GM19035 (cell line): Measurements from ENCODE around the gene SIGMAR1.

ENCODE experiments used
- ATAC-seq: cut with Tn5 transposase; IDR thresholded peaks from one replicate; pipeline ENCODE4 v1.9.1; 2021; ENCODE audit not compliant: unreplicated experiment

The SIGMAR1 gene

DNA sequence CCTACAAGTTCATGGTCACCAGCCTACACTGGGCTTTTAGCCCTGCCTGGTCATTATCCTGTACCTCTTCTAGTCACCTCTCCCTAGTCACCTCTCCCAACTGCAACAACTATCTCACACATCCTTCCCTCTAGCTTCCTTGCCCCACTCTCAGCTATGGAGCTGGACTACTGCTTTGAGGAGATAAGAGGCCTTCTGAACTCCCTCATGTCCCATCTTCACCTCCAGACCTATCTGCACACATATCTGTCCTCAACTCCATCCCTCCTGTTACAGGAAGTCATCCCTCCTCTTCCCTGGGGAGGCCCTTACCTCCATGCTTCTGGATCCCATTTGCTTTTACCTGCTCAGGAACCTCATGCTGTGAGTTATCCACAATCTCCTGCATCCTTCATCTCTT is 31.4 kb downstream of the SIGMAR1 start:
- ATAC-seq: no peak

DNA sequence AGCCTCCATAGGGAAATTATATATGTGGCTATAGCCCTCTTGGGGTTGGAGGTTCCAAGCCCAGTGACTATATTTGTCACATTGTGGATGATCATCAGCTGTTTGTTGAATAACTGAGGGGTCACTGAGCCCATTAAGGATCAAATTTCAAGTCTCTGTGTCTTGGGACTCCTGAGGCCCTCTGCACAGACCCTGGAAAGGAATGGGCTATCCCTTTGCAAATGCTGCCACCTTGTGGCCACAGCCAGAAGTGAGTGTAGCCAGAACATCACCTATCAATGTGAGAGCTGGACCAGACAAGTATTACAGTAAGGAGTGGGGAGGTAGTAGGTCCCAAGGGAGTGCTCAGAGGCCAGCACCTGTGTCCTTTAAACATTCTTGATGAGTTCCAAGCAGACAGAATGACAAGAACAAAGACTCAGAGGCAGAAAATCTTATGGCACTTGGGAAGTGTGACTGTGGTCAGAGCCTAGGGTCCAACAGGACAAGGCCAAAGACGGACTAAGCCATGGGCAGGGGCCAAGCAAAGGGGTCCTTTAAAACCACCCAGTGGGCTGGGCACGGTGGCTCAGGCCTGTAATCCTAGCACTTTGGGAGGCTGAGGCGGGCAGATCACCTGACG is 33.9 kb downstream of the SIGMAR1 start:
- ATAC-seq: peak; percentile 70

DNA sequence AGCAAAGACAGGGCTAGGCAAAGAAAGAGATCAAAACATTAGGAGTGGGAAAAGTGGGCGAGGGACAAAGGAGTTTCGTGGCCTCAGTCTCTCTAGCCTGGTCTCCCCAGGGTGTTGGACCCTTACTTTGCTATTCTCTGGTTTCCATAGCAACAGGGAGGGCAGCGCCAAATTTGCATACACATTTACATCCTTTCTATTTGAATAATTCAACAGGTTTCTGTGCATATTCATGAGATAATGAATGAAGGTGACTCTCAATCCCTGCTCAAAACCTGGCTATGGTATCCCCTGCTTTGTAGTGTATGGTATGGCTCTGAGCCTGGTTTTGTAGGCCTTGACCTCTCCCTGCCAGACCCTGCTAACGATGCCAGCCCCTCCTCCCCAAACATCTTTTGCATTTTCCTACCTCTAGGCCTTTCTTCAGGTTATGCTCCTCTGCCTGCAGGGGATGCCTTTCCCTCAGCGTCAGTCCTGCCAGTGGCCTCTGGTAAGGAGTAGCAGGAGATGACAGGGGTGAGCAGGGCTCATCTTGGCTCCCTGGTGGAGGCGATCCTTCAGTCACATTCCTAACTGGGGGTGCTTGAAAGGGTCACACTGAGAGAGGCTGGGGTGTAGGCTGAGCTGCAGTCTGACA is 35.5 kb downstream of the SIGMAR1 start:
- ATAC-seq: no peak

DNA sequence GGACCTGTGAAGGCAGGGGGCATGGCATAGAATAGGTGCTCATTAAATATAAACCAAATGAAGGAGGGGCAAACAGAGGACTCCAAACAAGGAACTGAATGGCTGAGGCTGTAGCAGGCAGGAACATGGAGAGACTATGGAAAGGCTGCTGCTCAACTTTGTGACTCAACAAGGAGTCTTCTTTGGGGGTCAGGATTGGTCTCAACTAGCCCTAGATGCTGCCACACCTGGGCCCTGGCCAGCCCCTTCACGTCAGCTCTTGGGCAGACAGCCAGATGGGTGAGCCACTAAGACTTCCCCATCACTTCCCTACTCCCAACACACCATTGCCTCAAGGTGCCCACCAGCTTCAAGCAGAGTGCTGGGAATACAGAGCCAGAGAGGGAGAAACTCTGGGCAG is 36.7 kb downstream of the SIGMAR1 start:
- ATAC-seq: no peak

DNA sequence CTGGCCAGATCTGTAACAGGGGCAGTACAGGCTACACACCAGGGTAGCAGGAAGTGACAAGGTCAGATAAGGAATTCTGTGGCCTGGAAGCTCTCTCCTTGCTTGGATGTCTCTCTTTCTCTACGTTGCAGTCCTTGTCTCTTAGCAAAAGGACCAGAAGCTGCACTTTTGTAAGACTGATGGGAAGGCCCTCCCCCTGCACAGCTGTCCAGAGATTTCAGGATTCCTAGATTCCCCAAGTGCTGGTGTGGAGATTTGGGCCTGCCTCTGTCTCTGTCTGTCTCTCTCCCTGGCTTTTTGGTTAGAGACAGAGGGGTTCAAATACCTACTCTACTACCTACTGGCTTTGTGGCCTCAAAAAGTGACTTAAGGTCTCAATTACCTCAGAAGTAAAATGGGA is 38.0 kb downstream of the SIGMAR1 start:
- ATAC-seq: no peak

DNA sequence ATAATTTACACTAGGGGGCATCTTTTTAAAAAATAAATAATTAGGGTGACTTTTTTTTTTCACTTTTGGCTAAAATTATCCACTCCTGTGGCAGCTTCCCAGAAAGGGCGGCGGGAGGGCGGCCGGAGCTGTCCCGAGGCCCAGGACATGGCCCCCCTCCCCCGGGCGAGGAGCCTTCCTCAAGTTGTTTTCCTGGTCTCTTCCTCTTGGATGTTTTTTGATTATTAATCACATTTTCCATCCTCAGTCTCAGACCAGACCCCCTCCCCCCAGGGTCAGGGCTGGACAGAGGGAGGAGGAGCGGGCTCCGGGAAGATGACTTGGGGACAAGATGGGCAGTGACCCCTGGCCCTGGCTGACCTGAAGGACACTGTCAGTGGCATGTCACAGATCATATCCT is 43.4 kb downstream of the SIGMAR1 start:
- ATAC-seq: no peak

DNA sequence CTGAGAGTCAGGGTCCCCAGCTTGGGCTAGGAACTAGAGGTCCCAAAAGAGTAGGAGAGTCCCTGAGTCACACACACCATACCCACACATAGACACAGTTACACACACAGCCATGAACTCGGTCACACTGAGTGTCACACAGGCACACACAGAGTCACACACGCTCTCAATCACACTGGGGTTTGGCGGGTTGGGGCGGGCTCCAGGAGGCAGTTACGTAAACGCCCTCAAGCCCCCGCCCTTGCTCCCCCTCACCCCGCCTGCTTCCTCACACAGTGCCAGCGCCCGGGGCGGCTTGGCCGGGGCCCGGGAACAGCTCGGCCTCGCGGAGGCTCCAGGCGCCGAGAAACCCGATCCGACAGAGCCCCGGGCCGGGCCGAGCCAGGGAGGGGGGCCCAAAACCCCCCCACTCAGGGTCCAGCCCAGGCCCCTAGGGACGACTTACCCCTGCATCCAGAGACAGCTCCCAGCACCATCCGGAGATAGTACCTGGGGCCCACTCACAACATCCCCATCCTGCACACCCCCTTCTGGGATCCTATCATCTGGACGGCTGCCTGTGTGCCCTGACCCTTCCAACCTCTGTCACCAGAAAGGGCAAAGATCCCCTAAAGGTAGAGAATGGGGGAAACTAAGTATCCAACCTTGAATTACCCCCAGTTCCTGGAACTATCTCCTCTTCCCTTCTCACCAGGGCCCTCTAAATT is 44.5 kb downstream of the SIGMAR1 start:
- no peak for ATAC-seq

DNA sequence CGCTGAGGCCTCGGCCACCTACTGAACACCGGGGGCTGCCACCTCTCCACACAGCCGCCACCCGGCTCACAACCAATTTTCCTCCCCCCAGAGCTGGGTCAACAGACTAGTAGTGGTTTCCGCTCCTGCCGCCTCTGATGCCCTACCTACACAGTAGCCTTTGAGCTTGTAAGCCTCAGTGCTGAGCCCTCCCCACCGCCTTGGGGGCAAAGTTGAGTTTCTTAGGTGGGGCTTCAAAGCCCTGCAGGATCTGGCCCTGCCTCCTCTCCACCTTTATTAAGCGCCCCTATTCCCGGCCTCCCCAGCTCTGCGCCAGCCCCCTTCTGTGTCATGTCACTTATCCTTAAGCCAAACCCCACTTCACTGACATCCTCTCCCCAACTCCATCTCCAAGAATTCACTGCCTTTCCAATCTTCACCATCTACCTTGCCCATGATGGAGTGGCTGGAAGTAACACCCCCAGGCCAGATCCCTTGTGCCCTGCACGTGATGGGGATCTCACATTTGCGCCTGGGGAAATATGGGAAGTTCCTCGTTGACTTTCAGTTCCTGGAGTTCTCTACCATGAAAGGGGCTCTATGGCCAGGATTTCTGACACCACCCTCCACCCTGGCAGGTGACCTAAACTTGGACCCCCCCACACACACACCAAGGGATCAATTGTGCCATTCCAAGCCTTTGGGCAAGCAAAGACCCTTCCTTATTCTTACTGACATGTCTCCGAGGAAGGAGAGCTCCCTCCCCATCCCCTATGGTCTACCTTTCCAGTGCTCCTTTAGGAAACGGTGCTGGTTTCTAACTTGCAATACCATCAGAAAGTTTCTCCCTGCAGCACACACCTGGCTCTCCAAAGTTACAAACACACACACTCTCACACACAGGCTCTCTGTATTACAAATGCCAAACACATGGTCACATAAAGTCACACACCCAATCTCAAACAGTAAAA is 45.4 kb downstream of the SIGMAR1 start:
- no peak for ATAC-seq

DNA sequence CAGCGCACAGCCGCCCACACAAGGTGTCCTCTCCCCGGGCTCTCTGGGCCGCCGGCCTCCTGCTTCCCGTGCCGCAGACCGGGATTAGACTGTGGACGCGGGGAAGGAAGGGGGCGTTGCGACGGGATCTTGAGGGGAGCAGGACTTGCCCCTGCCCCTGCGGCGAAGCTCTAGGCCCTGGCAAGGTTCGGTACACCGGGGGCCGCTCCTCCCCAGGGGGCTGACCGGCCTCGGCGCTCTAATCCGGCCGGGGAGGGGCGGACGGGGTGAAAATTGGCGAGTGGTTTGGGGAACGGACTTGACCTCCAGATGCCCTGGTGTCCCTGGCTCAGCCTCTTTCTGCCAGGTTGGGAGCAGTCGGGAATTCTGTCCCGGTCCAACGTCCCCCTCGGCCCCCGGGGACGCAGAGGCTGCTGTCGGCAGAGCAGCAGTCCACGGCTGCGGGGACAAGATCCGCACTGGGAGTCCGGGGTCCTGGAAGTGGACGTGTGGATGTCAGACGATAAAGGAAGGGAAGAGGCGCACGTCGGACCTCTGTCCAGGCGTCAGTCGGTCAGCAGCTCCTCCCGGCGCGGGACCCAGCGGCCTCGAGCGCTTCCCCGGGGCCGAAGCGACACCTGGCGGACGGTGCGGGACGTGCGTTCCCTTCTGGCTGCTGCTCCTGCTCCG is 46.2 kb downstream of the SIGMAR1 start:
- ATAC-seq: peak; percentile 65

DNA sequence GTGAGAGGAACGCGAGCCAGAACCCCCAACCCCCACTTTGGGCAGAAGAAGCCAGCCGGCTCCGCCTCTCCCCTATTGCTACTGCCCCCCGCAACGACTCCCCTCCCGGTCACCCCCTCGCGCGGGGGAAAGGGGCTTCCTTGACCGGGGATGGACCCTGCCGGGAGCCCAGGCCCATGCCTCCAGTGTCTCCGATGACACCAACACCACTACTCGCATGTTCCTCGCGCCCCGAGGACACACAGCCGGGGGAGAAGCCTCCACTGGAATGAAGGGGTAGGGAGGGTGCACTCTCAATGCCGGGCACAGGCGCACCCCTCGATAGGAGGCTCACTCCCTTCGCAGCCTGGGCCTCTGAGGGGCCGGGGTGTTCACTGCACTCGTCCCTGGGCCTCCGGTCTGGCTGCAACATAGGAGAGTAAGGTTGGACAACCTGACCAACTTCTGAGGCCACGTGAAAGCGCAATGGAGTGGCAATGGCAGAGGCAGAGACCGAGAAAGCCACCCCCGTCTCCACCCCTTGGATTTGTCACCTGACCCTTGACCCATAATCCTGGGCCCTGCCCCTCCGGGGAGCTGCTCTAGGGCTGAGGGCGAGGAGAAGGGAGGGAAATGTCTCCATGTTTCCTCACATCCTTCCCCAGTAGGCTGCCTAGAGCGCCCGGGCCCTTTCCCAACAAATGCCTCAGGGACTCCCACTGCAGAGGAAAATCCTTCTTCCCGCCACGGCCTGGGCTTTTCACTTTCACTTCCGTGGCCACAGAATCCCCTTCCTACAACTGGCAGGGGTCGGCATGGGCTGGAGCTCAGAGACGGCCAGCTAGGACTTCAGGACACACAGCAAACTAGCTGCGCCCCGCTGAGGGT is 47.0 kb downstream of the SIGMAR1 start:
- no peak for ATAC-seq

DNA sequence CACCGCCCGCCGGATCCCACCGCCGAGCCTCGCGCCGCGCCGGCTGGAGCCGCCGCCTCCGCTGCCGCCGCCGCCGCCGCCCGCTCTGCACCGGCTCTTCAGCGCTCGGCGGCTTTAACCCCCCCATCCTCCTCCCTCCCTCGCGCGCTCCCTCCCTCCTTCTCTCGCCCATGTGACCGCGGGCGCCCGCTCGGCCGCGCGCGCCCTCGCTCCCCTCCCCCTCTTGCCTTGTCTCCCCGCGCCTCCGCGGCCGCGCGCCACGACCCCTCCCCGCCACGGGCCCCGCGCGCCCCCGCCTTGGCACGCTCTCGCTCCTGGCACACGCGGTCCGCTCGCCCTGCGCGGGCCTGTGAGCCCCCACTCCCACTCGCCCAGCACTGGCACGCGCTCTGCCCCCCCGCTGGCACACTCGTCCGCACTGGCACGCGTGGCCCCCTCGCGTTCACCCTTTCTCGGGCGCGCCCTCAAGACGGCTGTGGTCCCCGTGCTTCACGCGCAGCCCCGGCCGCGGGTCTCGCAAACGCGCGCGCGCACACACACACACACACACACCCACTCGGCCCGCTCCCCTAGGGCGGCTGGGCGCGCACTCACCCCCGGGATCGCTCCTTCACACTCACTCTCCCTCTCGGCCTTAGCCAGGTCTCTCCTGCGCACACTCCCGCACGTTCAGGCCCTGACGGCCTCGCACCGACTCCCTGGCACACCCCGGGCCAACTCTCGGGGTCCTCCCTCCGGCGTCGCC is 47.8 kb downstream of the SIGMAR1 start, which contains the start of gene CNTFR:
CNTFR (minus strand) TSS at position 89 of the 745 bp plus-strand sequence. CDS start 20,743 bp downstream, outside the sequence.
- no peak for ATAC-seq

DNA sequence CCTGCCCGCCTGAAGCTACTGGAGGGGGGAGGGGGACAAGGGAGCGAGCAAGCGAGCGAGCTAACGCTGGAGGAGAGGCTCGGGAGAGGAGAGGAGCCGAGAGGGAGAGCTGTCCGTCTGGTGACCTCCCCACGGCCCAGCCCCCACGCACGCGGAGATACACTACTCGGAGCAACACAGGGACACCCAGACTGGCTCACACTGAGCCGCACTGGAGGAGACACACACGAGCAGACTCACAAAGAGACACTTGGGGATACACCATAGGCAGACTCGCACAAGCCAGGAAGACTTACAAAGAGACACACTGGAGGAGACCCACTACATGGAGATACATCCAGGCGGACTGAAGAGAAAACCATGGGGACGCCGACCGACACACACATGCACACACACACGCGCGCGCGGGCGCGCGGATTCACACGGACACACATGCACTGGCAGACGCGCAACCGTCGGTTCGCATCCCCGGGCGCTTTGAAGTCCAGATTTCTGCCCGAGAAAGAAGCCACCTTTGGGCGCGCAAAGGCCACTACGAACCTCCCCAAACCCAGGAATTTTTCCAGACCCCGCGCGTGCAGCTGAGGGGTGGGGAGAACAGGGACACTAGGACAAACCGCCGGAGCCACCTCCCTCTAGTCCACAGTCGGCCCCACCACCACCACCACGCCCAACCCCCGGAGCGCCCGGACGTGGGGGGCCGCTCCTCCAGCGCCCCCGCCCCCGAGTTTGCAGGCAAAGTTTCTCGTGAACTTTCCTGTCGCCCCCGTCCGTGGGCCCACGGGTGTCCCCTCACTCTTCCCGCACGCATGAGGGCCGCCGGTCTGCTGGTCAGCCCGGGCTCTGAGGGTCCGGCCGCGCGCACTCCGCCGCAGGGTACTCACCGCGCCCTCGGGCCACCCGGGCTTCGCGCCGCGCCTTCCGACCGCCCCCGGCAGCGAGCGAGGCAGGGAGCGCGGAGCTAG is 48.6 kb downstream of the SIGMAR1 start:
- no peak for ATAC-seq

DNA sequence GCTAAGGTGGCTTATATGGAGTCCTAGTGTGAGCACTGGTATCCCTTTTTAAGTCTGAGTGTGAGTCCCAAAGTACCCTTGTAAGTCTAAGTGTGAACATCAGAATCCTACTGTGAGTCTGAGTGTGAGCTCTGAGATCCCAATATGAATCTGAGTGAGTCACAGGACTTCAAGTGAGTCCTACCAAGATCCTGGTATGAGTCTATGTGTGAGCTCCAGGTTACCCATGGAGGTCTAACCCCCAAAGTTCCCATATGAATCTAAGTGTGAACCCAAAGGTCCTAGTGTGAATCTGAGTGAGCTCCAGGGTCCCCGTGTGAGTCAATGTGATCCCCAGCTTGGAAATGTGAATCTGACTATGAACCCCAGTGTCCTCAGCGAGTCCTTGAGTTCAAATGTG is 50.3 kb downstream of the SIGMAR1 start:
- no peak for ATAC-seq

DNA sequence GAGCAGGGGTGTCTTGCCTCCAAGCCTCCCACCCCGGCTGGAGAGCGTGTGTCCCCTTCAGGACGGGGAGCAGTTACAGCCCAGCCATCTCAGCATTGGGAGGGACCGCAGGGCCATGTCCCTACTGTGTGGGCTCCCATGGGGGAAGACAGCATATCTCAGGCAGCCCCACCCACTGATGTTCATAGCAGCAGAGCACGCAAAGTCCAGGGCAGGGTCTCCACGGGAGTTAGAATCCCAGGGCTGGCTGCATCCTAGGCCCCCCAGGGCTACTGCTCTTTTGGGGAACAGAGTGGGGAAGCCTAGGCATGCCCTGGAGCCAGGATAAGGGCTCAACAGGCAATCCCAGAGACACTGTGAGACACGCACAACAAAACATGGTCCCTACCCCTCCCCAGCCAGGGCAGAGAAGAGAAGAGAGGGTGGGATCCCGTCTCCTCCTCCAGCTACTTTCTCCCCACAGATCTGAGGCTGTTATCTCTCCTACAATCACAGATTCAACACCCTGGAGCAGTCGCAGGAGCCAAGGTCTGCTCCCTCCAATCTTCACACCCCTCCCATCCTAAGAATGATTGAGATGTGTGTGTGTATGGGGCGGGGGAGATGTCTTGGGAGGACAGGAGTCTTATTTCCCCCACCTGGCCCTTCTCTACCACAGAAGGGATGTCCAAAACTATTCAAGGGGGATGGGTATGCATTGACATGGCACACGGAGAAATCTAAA is 51.5 kb downstream of the SIGMAR1 start:
- ATAC-seq: no peak

DNA sequence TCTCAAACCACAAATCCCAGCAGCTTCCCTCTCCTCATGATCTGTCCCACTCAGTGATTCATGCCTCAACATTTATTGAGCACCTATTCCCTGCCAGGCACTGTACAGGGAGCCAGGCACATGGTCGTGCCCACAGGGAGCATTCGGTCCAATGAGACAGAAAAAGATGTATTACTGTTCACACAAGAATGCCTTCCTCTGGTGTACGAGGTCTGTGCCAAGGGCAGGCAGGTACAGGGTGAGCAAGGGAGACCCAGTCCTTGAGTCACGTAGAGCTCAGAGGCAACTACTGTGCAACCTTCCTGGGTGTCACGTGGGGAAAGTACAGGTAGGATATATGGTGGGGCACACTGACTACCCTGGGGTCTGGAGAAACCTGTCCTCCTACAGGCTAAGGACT is 52.6 kb downstream of the SIGMAR1 start:
- ATAC-seq: no peak
